GM23338 (cell line): ENCODE data around the gene THSD1. TPM values are rescaled to one million over a fixed set of nuclear protein-coding genes. Genes with fewer than 3 reads are reported as not detected.
A peak's percentile ranks its signal among the peaks of the same experiment; 100 is the strongest.

ENCODE experiments used
- ATAC-seq: fragments of 200-7000 bp; cut with Tn5 transposase; 3 replicates; pipeline ENCODE4 v1.9.1; 2020
- DNase-seq: peaks from one replicate; pipeline ENCODE4 v3.0.0-alpha.2; 2015; ENCODE audit warnings: low spot score
- H2AFZ ChIP-seq: fragments of 200-600 bp; sonication (generic); 2 replicates; pipeline ENCODE4 v1.8.0; 2016; ENCODE audit warnings: antibody characterized with exemption, mild to moderate bottlenecking, moderate library complexity
- H3F3A ChIP-seq: fragments of 200-600 bp; sonication (generic); replicated peaks from 2 replicates; pipeline ENCODE4 v1.8.0; 2017; ENCODE audit warnings: antibody characterized with exemption, mixed run types, low read depth
- H3K27ac ChIP-seq: fragments of 200-600 bp; sonication (generic); 2 replicates; pipeline ENCODE4 v1.6.1; 2016; ENCODE audit warnings: low read depth
- H3K27me3 ChIP-seq: fragments of 200-600 bp; sonication (generic); 2 replicates; pipeline ENCODE4 v1.8.0; 2016; ENCODE audit warnings: mild to moderate bottlenecking, mixed run types, moderate library complexity; ENCODE audit not compliant: insufficient read depth
- H3K36me3 ChIP-seq: fragments of 200-600 bp; sonication (generic); 2 replicates; pipeline ENCODE4 v1.8.0; 2016; ENCODE audit warnings: mild to moderate bottlenecking; ENCODE audit not compliant: insufficient read depth
- H3K4me1 ChIP-seq: fragments of 200-600 bp; sonication (generic); 2 replicates; pipeline ENCODE4 v1.8.0; 2016; ENCODE audit warnings: mild to moderate bottlenecking, moderate library complexity; ENCODE audit not compliant: insufficient read depth
- H3K4me2 ChIP-seq: fragments of 200-600 bp; sonication (generic); 2 replicates; pipeline ENCODE4 v1.7.1; 2017; ENCODE audit warnings: mixed run types
- H3K4me3 ChIP-seq: fragments of 200-600 bp; sonication (generic); 2 replicates; pipeline ENCODE4 v1.6.1; 2016; ENCODE audit warnings: mixed run types
- H3K79me2 ChIP-seq: fragments of 200-600 bp; sonication (generic); replicated peaks from 2 replicates; pipeline ENCODE4 v1.8.0; 2017; ENCODE audit warnings: mild to moderate bottlenecking; ENCODE audit not compliant: insufficient read depth
- H3K9me2 ChIP-seq: fragments of 200-600 bp; sonication (generic); 2 replicates; pipeline ENCODE4 v1.8.0; 2017; ENCODE audit not compliant: insufficient read depth
- H4K20me1 ChIP-seq: fragments of 200-600 bp; sonication (generic); replicated peaks from 2 replicates; pipeline ENCODE4 v1.8.0; 2017; ENCODE audit warnings: mild to moderate bottlenecking; ENCODE audit not compliant: insufficient read depth
- H3K27ac Mint-ChIP-seq: 2 replicates; pipeline ENCODE4 v1.8.0; 2020; ENCODE audit warnings: inconsistent platforms, mild to moderate bottlenecking, moderate library complexity, mixed read lengths
- H3K27me3 Mint-ChIP-seq: 3 replicates; pipeline ENCODE4 v1.8.0; 2022; ENCODE audit warnings: low read depth, mild to moderate bottlenecking, moderate library complexity, mixed read lengths, inconsistent platforms; ENCODE audit not compliant: insufficient read depth, poor library complexity
- H3K36me3 Mint-ChIP-seq: 3 replicates; pipeline ENCODE4 v1.8.0; 2021; ENCODE audit warnings: low read depth, mild to moderate bottlenecking, inconsistent platforms, moderate library complexity, mixed read lengths
- H3K4me1 Mint-ChIP-seq: 3 replicates; pipeline ENCODE4 v1.8.0; 2020; ENCODE audit warnings: mild to moderate bottlenecking, inconsistent platforms, mixed read lengths
- H3K4me3 Mint-ChIP-seq: 3 replicates; pipeline ENCODE4 v1.8.0; 2021; ENCODE audit warnings: moderate library complexity, mild to moderate bottlenecking, inconsistent platforms, mixed read lengths
- H3K9me3 Mint-ChIP-seq: 3 replicates; pipeline ENCODE4 v1.8.0; 2020; ENCODE audit warnings: moderate library complexity, mild to moderate bottlenecking, inconsistent platforms, mixed read lengths
- CREB1 ChIP-seq: fragments of 250-450 bp; sonication (Bioruptor Pico); IDR thresholded peaks from 2 replicates; pipeline ENCODE4 v1.5.0; 2020; ENCODE audit warnings: low read depth, mild to moderate bottlenecking, moderate library complexity
- EZH2 ChIP-seq: fragments of 200-600 bp; sonication (generic); IDR thresholded peaks from one replicate; pipeline ENCODE4 v1.8.0; 2017; ENCODE audit warnings: antibody characterized with exemption, mild to moderate bottlenecking, low read depth; ENCODE audit not compliant: unreplicated experiment
- EZH2phosphoT487 ChIP-seq: fragments of 200-600 bp; sonication (generic); IDR thresholded peaks from one replicate; pipeline ENCODE4 v1.8.1; 2018; ENCODE audit warnings: antibody characterized with exemption; ENCODE audit not compliant: unreplicated experiment
- JUNB ChIP-seq: IDR thresholded peaks from one replicate; pipeline ENCODE4 v1.6.1; 2016; ENCODE audit warnings: antibody characterized with exemption; ENCODE audit not compliant: unreplicated experiment
- NANOG ChIP-seq: IDR thresholded peaks from 2 replicates; pipeline ENCODE4 v1.6.1; 2016; ENCODE audit warnings: antibody characterized with exemption, borderline replicate concordance
- POLR2AphosphoS5 ChIP-seq: IDR thresholded peaks from 2 replicates; pipeline ENCODE4 v1.6.1; 2016; ENCODE audit warnings: antibody characterized with exemption, low read depth
- ZNF331 ChIP-seq: fragments of 250-450 bp; sonication (Bioruptor Pico); IDR thresholded peaks from 2 replicates; pipeline ENCODE4 v1.5.0; 2020; ENCODE audit warnings: low read depth, mild to moderate bottlenecking, moderate library complexity
- polyA plus RNA-seq: library from polyadenylated mRNA; unstranded; fragments of >200 nt; fragmentation: Nextera tagmentation; extraction: Ambion mirVana; gene quantifications from 2 replicates; pipeline ENCODE4 v1.2.1, GENCODE V29; 2016
- total RNA-seq: library from RNA; depleted of rRNA; stranded (reverse); fragments of >200 nt; shearing (Covaris generic); gene quantifications from 2 replicates; pipeline ENCODE4 v1.2.3, GENCODE V29; 2014
- TF ChIP-seq, protein P1 (sequence below): fragments of 250-450 bp; sonication (Bioruptor Pico); IDR thresholded peaks from 2 replicates; pipeline ENCODE4 v1.5.0; 2020; ENCODE audit warnings: mild to moderate bottlenecking, moderate library complexity
- TF ChIP-seq, protein P2 (sequence below): IDR thresholded peaks from one replicate; pipeline ENCODE4 v1.6.1; 2018; ENCODE audit warnings: antibody characterized with exemption; ENCODE audit not compliant: unreplicated experiment
- TF ChIP-seq, protein P3 (sequence below), 2 experiments: fragments of 200-600 bp in 1 of 2; sonication (generic) in 1 of 2; conservative IDR thresholded peaks; 2 replicates each; pipeline versions ENCODE4 v1.5.1 to v1.6.1; 2016 to 2017; ENCODE audit warnings: antibody characterized with exemption in 2 of 2, low read depth in 2 of 2, mild to moderate bottlenecking in 2 of 2, moderate library complexity in 1 of 2
- TF ChIP-seq, protein P4 (sequence below): IDR thresholded peaks from 2 replicates; pipeline ENCODE4 v1.6.1; 2016; ENCODE audit warnings: antibody characterized with exemption

The THSD1 gene
- total and polyA plus RNA-seq, 2 experiments from 2014 or later = 0.69 TPM; not detected in 1

DNA sequence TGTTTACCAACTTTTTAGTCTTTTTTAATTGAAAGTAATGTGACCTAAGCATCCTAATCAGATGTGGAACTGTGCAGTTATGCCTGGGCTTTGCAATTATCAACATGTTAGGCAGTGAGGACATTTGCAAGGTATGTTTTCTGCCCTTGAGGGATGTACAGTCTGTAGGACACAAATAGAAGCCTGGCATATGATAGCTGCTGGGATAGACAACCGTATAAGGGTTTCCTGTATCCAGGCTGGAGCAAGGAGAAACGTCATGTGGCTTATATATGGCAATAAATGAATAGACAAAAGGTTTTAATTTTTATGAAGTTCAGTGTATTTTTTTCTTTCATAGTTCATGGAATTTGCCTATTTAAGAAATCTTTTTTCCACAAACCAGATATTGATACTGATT lies 46.5 kb upstream of the THSD1 start (continued):
- TF ChIP-seq, protein P1, sequence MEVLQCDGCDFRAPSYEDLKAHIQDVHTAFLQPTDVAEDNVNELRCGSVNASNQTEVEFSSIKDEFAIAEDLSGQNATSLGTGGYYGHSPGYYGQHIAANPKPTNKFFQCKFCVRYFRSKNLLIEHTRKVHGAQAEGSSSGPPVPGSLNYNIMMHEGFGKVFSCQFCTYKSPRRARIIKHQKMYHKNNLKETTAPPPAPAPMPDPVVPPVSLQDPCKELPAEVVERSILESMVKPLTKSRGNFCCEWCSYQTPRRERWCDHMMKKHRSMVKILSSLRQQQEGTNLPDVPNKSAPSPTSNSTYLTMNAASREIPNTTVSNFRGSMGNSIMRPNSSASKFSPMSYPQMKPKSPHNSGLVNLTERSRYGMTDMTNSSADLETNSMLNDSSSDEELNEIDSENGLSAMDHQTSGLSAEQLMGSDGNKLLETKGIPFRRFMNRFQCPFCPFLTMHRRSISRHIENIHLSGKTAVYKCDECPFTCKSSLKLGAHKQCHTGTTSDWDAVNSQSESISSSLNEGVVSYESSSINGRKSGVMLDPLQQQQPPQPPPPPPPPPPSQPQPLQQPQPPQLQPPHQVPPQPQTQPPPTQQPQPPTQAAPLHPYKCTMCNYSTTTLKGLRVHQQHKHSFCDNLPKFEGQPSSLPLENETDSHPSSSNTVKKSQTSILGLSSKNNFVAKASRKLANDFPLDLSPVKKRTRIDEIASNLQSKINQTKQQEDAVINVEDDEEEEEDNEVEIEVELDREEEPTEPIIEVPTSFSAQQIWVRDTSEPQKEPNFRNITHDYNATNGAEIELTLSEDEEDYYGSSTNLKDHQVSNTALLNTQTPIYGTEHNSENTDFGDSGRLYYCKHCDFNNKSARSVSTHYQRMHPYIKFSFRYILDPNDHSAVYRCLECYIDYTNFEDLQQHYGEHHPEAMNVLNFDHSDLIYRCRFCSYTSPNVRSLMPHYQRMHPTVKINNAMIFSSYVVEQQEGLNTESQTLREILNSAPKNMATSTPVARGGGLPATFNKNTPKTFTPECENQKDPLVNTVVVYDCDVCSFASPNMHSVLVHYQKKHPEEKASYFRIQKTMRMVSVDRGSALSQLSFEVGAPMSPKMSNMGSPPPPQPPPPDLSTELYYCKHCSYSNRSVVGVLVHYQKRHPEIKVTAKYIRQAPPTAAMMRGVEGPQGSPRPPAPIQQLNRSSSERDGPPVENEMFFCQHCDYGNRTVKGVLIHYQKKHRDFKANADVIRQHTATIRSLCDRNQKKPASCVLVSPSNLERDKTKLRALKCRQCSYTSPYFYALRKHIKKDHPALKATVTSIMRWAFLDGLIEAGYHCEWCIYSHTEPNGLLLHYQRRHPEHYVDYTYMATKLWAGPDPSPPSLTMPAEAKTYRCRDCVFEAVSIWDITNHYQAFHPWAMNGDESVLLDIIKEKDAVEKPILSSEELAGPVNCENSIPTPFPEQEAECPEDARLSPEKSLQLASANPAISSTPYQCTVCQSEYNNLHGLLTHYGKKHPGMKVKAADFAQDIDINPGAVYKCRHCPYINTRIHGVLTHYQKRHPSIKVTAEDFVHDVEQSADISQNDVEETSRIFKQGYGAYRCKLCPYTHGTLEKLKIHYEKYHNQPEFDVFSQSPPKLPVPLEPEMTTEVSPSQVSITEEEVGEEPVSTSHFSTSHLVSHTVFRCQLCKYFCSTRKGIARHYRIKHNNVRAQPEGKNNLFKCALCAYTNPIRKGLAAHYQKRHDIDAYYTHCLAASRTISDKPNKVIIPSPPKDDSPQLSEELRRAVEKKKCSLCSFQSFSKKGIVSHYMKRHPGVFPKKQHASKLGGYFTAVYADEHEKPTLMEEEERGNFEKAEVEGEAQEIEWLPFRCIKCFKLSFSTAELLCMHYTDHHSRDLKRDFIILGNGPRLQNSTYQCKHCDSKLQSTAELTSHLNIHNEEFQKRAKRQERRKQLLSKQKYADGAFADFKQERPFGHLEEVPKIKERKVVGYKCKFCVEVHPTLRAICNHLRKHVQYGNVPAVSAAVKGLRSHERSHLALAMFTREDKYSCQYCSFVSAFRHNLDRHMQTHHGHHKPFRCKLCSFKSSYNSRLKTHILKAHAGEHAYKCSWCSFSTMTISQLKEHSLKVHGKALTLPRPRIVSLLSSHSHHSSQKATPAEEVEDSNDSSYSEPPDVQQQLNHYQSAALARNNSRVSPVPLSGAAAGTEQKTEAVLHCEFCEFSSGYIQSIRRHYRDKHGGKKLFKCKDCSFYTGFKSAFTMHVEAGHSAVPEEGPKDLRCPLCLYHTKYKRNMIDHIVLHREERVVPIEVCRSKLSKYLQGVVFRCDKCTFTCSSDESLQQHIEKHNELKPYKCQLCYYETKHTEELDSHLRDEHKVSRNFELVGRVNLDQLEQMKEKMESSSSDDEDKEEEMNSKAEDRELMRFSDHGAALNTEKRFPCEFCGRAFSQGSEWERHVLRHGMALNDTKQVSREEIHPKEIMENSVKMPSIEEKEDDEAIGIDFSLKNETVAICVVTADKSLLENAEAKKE (CRISPR knock-in tag) = no peak
- no peak for TF ChIP-seq JUNB

DNA sequence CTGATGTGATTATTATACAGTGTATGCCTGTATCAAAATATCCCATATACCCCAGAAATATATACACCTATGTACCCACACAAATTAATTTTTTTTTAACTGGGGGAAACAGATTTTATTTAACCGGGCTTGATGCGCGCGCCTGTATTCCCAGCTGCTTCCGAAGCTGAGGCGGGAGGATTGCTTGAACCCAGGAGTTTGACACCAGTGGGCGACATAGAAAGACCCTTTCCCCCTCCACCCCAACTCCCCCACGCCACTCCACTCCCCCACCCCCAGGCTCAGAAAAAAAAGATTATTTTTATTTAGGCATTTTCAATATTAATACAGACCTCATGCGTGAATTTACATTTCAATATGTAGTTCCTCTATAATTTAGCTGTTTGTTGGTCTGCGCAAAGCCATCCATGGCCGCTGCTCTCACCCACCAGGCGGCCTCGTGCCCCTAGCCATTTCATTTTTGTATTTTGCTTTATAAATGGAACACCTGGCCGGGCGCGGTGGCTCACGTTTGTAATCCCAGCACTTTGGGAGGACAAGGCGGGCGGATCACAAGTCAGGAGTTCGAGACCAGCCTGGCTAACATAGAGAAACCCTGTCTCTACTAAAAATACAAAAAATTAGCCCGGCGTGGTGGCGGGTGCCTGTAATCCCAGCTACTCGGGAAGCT lies 45.3 kb upstream of the THSD1 start:
- no peak for ATAC-seq
- Histone ChIP-seq H2AFZ (no peak overlapping the region), H3K4me3 (peak overlapping the region; percentile 74; the same call in 1 of the 2 replicates), H3F3A (no peaks in the 10 kb centered on the region), H3K79me2 (peaks cover 40% of the 10 kb centered on the region), H4K20me1 (peaks cover 15% of the 10 kb centered on the region; the same call in 1 of the 2 replicates), H3K4me1 (peaks cover 11% of the 10 kb centered on the region; the same call in 1 of the 2 replicates), H3K9me2 (no peaks in the 10 kb centered on the region), H3K36me3 (no peaks in the 10 kb centered on the region), H3K27me3 (no peaks in the 10 kb centered on the region), H3K27ac (no peak overlapping the region), H3K4me2 (peak overlapping the region; percentile 76)
- Mint-ChIP-seq H3K27ac (no peak overlapping the region), H3K4me3 (peak overlapping the region; percentile 88), H3K4me1 (peaks cover 15% of the 10 kb centered on the region), H3K9me3 (no peaks in the 10 kb centered on the region), H3K27me3 (peaks cover 7% of the 10 kb centered on the region), H3K36me3 (peaks cover 4% of the 10 kb centered on the region; the same call in 2 of the 3 replicates)
- no peak for DNase-seq
- TF ChIP-seq NANOG = no peak
- TF ChIP-seq EZH2 = no peak
- no peak for TF ChIP-seq CREB1 (CRISPR knock-in tag)
- TF ChIP-seq POLR2AphosphoS5 = no peak
- no peak for TF ChIP-seq EZH2phosphoT487
- TF ChIP-seq, protein P2, sequence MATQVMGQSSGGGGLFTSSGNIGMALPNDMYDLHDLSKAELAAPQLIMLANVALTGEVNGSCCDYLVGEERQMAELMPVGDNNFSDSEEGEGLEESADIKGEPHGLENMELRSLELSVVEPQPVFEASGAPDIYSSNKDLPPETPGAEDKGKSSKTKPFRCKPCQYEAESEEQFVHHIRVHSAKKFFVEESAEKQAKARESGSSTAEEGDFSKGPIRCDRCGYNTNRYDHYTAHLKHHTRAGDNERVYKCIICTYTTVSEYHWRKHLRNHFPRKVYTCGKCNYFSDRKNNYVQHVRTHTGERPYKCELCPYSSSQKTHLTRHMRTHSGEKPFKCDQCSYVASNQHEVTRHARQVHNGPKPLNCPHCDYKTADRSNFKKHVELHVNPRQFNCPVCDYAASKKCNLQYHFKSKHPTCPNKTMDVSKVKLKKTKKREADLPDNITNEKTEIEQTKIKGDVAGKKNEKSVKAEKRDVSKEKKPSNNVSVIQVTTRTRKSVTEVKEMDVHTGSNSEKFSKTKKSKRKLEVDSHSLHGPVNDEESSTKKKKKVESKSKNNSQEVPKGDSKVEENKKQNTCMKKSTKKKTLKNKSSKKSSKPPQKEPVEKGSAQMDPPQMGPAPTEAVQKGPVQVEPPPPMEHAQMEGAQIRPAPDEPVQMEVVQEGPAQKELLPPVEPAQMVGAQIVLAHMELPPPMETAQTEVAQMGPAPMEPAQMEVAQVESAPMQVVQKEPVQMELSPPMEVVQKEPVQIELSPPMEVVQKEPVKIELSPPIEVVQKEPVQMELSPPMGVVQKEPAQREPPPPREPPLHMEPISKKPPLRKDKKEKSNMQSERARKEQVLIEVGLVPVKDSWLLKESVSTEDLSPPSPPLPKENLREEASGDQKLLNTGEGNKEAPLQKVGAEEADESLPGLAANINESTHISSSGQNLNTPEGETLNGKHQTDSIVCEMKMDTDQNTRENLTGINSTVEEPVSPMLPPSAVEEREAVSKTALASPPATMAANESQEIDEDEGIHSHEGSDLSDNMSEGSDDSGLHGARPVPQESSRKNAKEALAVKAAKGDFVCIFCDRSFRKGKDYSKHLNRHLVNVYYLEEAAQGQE = no peak
- TF ChIP-seq JUNB = no peak
- TF ChIP-seq, protein P3, sequence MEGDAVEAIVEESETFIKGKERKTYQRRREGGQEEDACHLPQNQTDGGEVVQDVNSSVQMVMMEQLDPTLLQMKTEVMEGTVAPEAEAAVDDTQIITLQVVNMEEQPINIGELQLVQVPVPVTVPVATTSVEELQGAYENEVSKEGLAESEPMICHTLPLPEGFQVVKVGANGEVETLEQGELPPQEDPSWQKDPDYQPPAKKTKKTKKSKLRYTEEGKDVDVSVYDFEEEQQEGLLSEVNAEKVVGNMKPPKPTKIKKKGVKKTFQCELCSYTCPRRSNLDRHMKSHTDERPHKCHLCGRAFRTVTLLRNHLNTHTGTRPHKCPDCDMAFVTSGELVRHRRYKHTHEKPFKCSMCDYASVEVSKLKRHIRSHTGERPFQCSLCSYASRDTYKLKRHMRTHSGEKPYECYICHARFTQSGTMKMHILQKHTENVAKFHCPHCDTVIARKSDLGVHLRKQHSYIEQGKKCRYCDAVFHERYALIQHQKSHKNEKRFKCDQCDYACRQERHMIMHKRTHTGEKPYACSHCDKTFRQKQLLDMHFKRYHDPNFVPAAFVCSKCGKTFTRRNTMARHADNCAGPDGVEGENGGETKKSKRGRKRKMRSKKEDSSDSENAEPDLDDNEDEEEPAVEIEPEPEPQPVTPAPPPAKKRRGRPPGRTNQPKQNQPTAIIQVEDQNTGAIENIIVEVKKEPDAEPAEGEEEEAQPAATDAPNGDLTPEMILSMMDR (conservative IDR thresholded peaks at IDR 0.05; ENCODE audit: low read depth in 2 of 2) = no peak
- TF ChIP-seq ZNF331 (CRISPR knock-in tag) = no peak
- TF ChIP-seq, protein P4, sequence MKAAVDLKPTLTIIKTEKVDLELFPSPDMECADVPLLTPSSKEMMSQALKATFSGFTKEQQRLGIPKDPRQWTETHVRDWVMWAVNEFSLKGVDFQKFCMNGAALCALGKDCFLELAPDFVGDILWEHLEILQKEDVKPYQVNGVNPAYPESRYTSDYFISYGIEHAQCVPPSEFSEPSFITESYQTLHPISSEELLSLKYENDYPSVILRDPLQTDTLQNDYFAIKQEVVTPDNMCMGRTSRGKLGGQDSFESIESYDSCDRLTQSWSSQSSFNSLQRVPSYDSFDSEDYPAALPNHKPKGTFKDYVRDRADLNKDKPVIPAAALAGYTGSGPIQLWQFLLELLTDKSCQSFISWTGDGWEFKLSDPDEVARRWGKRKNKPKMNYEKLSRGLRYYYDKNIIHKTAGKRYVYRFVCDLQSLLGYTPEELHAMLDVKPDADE = no peak
